NCI-H510A treated with DMSO at 0.1 percent for 48 hours (cell line): Measurements from ENCODE around the gene FOXK1.

ENCODE experiments used
- DNase-seq: peaks from one replicate; lab custom pipeline; 2025; lab: John Stamatoyannopoulos, UW

Gene FOXK1

GRCh38 chr7:4745265-4745919 is 63.3 kb downstream of the FOXK1 start:
- DNase-seq, result no peak

DNA sequence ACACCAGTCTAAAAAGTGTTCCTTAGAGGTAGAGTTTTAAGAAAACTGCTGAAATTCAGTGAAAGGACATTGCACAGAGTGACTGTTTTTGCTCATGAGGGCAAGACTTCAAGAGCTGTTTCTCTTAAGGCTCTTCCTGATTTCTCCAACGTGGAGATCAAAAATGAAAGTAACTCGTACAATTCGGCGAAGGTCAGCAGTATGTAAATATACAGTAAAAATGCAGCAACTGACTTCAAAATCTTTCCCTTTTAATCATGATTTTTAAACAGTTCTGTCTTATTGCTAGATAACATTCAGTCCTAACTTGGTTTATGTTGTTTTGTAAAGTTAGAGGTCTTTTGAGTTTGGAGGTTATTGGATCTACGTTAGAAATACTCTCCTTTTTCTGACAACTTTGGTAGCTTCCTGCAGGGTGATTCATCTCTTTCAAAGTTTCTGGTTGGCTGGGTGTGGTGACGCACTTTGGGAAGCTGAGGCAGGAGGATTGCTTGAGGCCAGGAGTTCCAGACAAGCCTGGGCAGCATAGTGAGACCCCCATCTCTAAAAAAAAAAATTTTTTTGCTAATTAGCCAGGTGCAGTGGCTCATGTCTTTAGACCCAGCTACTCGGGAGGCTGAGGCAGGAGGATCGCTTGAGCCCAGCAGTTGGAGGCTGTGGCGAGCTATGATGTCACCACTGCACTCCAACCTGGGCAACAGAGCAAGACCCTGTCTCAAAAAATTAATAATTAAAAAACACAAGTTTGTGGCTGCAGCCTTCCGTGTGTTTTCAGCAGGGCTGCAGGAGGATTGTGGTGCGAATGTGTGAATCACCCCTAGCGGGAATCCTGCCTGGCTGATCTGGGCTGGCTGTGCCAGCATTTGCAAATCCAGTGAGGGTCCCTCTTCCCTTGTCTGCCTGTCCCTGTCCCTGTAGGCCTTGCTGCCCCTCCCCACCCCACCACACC is 64.2 kb downstream of the FOXK1 start:
- no peak for DNase-seq

- no peak for DNase-seq
Observed at GRCh38 chr7:4747013-4747412, 64.9 kb downstream of the FOXK1 start.

DNA sequence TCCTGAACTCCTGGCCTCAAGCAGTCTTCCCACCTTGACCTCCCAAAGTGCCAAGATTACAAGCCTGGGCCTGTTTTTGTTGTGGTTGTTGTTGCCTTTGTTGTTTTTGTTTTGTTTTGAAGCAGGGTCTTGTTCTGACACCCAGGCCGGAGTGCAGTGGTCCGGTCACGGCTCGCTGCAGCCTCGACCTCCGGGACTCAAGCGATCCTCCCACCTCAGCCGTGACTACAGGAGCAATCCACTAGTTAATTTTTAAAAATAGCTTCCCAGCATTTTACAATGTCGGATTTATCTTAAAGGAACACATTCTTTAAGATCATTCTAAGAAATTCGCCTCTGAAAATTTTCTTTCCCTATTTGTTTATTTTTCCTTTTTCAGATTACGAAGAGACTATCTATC is 65.7 kb downstream of the FOXK1 start:
- DNase-seq, result no peak

DNA sequence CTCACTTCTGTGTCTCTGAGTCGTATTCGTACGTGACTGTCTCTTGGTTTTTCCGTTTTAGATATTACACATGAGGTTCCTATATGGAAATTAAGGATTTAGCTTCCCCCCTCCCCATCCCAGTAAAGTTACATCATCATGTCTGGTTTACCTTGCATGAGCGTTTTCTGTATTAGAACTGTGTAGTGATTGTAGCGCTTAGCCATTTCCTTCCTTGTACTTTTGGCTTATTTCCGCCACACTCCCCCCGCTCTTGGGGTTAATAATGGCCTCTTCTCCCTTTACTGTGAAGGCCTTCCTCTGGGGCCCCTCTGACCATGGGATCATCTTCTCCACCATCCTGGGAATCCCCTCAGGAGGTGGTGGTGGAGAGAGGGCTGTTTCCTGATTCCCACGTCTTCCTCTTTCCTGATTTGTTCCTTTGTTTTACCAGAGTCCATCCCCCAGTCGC is 66.2 kb downstream of the FOXK1 start:
- no peak for DNase-seq

- no peak for DNase-seq
Observed at GRCh38 chr7:4749363-4749762, 67.3 kb downstream of the FOXK1 start.

DNA sequence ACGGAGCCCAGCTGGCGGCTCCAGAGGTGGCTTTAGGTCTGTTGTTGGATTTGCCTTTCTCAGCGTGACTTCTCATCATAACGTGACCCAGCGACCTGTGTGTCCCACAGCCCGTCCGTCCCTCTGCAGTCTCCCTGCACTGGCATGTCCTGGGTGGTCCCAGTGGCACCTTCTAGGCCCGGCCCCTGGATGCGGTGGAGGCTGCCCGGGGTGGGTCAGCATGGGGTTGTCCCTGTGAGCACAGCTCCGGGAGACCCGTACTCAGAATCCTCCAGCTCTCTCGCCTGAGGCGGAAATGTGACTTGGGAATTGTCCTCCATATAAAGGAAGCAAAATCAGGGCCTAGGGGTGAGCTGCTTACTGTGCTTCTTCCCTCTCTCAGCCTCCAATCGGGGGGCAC is 67.7 kb downstream of the FOXK1 start:
- no peak for DNase-seq

- DNase-seq, result no peak
Observed at GRCh38 chr7:4751398-4751947, 69.4 kb downstream of the FOXK1 start.

- DNase-seq, result peak; percentile 60
Observed at GRCh38 chr7:4753598-4754432, 71.7 kb downstream of the FOXK1 start.

GRCh38 chr7:4754433-4755010 is 72.4 kb downstream of the FOXK1 start:
- no peak for DNase-seq

- DNase-seq, result no peak
Observed at GRCh38 chr7:4755045-4755444, 73.0 kb downstream of the FOXK1 start.

DNA sequence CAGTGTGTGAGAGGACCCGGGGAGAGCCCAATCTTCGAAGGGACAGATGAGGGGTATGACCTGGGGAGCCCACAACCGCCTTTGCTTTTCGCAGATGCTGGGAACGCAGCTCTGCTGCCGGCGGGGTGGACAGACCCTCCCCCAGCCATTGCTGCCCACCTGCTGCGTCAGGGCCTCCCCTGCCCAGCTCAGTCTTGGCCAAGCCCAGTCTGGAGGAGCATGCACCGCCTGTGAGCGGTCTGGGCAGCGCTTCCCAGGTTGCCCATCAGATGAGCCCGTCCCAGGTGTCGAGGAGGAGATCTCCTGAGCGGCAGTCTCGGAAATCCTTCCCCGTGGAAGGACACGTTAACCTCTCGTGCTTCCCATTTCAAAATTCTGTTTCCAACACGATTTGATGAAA is 76.0 kb downstream of the FOXK1 start:
- DNase-seq, result no peak

DNA sequence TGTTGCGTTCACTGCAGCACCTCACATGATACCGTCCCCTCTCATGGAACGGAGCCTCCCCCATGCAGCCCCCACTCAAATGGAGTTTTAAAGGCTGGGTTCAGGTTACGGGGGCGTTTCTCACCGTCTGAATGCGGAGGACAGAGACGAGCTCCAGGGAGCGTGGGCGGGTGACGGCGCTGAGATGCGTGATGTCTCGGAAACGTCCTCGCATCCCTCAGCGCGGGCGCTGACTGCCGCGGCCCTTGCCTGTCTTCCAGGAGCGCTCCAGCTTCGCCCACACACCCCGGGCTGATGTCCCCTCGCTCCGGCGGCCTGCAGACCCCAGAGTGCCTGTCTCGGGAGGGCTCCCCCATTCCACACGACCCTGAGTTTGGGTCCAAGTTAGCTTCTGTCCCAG is 76.7 kb downstream of the FOXK1 start:
- DNase-seq, result no peak

GRCh38 chr7:4759211-4759610 is 77.1 kb downstream of the FOXK1 start:
- DNase-seq, result no peak

DNA sequence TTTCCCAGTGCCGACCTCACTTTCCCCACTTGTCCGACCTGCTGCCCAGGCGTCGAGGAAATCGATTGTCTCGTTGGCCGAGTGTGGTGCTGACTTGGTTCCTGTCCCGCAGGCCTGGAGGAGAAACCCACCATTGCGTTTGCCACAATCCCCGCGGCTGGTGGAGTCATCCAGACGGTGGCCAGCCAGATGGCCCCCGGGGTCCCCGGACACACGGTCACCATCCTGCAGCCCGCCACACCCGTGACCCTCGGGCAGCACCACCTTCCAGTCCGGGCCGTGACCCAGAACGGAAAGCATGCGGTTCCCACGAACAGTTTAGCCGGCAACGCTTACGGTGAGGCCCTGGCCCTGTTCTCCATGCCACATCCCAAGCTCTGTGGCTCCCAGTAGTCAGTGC is 78.9 kb downstream of the FOXK1 start:
- no peak for DNase-seq

- DNase-seq, result no peak
Observed at GRCh38 chr7:4762121-4763055, 80.3 kb downstream of the FOXK1 start.

- DNase-seq, result no peak
Observed at GRCh38 chr7:4763091-4763793, 81.1 kb downstream of the FOXK1 start.

- no peak for DNase-seq
Observed at GRCh38 chr7:4763794-4764185, 81.7 kb downstream of the FOXK1 start.

- no peak for DNase-seq
Observed at GRCh38 chr7:4764402-4765007, 82.4 kb downstream of the FOXK1 start.
